Measurements from ENCODE around the gene UBE2QL1.

UBE2QL1 gene

GRCh38 chr5:6543830-6544560 is 95.3 kb downstream of the UBE2QL1 start:
- Histone ChIP-seq H3K27ac (ENCODE audit: poor library complexity, severe bottlenecking) (no peak overlapping the region), H3K27me3 (ENCODE audit: insufficient read depth, poor library complexity, severe bottlenecking) (no peaks in the 10 kb centered on the region), H3K9me3 (ENCODE audit: severe bottlenecking) (no peaks in the 10 kb centered on the region), H3K36me3 (ENCODE audit: low read depth) (no peaks in the 10 kb centered on the region), H3K4me1 (ENCODE audit: insufficient read depth, poor library complexity, severe bottlenecking) (no peaks in the 10 kb centered on the region), H3K4me3 (ENCODE audit: severe bottlenecking) (no peak overlapping the region)
- no peak for ATAC-seq (ENCODE audit: low read depth)
- no peak for DNase-seq (ENCODE audit: low spot score)
- TF ChIP-seq CTCF (IDR thresholded peaks at IDR 0.05; ENCODE audit: poor library complexity, severe bottlenecking): no peak

Measured in RWPE2 (cell line).